ENCODE data around the gene PAAF1.

The PAAF1 gene, protein sequence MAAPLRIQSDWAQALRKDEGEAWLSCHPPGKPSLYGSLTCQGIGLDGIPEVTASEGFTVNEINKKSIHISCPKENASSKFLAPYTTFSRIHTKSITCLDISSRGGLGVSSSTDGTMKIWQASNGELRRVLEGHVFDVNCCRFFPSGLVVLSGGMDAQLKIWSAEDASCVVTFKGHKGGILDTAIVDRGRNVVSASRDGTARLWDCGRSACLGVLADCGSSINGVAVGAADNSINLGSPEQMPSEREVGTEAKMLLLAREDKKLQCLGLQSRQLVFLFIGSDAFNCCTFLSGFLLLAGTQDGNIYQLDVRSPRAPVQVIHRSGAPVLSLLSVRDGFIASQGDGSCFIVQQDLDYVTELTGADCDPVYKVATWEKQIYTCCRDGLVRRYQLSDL

DNA sequence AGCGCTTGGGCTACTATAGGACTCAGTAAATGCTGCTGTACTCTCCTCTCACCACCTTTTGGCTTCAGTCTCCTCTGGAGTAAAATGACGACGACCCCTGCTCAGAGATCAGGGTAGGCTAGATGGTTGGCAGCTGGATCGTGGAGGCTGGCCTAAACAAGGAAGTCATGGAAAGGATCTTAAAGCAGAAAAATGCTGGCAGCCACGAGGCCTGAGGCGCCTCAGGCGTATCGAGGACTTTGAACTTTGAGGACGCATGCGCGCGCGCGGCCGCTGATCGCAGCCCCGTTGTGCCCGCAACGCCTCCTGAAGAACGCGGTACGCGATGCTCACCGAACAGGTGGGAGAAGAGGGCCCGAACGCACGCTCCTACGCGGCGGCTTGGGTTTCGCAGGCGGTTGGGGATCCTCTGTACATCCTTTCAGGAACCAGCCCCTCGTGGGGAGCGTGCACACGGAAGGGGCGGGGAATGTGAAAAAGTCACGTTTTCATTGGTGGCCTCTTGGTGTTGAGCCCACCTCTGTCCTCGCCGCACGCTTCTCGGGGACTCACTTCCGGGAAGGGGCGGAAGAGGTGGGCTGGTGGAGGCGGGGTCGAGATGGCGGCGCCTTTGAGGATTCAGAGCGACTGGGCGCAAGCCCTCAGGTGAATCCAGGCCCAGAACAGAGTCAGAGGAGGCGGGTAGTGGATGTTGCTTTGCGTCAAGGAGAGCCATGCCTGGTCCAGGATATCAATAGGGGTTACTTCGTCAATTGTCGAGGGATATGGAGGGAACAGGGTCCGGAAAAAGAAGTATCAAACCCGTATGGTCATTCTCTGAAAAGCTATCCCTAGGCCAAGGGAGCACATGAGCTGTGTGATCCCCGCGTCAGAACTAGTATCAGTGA is at the start of gene PAAF1, which contains the start of gene COA4:
TSS of gene PAAF1 (plus strand) at position 576 of the 887 bp plus-strand sequence. CDS start at position 599, 23 bp downstream.
TSS of gene COA4 (minus strand) at position 423 of the 887 bp plus-strand sequence. CDS start 3,468 bp downstream, outside the sequence.
- in situ Hi-C loops (cut with HindIII; ENCODE audit: low sequenced_read_pairs), result no loop called here

DNA sequence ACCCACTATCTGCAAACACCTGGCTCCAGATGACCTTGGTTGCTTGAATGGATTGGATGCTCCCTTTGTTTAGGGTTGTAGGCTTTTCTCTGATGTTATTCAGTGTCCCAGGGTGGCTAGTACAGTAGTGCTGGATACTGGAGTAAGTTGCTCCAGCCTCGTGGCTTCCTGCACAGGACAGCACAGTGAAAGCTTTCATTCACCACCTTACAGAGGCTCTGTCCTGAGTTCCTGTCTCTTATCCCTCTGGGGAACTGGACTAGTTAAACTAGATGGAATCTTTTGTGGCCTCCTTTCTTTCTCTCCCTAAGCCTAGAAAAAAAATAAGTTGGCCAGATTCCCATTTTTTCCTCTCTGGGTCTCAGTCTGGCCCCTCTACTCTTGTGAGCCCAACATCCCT is 46.5 kb upstream of the PAAF1 start:
- in situ Hi-C loops (cut with HindIII; ENCODE audit: low sequenced_read_pairs), result no loop called here

DNA sequence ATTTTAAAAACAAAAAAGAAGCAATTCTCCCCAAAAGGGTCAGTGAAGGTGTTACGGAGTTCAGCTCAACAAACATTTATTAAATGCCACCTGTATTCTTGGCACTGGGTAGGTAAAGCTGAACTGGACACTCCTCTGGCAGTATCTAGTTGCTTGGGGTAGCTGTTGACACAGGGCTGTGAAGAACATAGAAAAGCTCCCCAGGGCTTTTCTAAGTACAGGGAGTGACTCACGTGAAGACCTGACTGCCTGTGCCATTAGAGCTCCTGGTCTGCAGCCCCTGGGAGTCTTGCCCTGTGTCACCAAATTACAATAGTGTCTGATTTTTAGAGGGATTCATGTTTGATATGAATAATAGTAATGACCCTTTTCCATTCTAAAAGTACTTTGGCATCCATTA is 43.7 kb upstream of the PAAF1 start:
- in situ Hi-C loops (cut with HindIII; ENCODE audit: low sequenced_read_pairs), result no loop called here

DNA sequence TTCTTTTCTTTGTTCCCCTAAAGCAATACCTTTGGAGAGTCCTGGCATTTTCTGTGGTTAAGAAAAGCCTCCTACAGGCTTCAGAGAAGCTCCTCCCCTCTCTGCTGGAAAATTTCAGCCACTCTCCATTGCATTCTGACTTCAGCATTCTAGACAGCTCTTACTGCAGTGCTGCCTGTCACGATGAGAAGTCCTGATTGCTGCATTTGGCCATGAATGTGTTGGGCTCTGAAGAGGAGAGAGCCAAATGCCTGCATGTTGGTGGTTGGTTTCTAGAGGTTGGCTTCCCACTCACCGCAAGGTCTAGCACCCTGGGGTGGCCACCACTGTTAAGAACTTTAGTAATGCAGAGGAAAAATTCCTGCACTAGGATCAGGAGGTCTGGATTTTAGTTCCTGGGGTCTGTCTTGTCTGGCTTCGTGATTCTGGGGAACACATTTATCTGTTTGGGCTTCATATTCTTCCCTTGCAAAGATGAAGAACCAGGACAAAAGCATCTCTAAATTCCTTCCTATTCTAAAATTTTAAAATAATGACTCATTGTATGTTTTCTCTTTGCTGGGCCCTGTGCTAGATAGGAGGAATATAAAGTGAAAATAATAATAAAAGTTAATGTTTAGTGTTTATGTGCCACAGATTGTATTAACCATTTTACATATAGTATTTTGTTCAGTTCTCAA is 38.2 kb upstream of the PAAF1 start:
- in situ Hi-C loops (cut with HindIII; ENCODE audit: low sequenced_read_pairs), result no loop called here

DNA sequence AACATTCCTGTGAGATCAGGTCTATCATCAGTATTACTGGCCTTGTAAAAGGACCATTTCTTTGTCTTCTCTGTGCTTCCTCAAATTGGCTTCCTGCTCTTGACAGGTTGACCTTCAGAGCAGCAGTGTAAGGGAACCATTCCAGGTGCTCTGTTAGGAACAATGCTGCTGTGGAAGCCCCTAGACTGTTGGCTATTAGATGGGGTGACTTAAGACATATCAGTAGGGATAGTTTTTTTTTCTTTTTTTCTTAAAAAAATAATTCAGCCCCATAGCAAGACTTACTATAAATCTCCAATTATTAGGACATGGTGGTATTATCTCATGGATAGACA is 37.7 kb upstream of the PAAF1 start:
- in situ Hi-C loops (cut with HindIII; ENCODE audit: low sequenced_read_pairs), result no loop called here

DNA sequence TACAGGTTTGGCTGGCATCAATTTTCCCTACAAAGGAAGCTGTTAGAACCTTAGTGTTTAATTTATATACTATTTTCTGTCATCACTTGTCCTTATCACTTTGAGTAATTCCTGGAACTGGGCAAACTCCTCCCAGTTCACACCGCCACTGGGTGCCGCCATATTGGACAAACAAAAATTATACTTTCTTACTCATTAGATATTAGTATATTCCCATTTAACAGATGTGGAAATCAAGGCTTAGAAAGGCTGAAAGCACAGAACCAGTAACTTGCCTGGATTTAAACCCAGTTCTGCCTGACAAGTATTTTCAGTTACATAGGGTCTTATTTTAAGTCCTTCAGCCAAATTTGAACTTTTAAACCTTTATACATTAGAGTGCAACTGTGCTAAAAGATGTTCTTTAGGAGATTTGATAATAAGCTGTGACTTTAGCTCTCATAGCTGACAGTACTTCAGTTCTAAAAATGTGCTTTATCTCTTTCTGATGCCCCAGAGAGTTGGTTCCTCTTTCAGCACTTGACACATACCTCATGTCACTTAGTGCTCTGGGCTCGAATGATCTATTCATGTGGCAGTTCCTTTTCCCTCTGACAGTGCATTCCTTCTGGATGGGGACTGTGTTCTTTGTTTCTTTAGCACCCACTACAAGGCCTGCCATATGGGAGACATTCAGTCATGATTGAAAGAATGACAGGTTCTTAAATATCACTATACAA is 25.6 kb upstream of the PAAF1 start:
- in situ Hi-C loops (cut with HindIII; ENCODE audit: low sequenced_read_pairs), result no loop called here

DNA sequence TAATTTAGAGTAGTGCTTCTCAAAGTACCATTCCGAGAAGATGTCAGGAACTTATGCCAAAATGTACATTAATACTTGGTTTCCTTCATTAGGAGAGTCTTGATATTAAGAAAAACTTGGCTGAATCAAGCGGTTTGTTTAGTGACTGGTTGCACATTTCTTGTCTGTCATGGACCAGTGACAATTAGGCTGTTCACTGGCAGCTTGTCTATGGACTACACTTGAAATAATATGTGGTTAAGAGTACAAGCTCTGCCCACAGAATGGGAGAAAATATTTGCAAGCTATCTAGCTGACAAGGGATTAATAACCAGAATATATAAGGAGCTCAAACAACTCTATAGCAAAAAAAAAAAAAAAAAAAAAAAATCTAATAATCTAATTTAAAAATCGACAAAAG is 24.8 kb upstream of the PAAF1 start:
- in situ Hi-C loops (cut with HindIII; ENCODE audit: low sequenced_read_pairs), result no loop called here

DNA sequence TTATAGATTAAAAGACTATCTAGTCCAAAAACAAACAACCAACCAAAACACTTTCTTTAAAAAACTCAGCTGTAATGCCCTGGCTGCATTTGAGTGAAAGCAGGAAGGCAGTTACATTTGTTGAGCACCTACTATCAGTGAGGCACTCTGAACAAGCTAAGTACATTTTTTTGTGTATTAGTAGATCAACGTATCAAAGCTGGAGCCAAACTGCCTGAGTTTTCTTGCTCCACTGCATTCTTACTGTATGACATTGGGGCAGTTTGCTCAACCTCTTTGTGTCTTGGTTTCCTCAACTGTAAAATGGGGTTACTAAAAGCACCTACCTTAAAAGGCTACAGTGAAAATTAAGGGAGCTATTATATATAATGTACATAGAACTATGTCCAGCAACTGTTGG is 22.1 kb upstream of the PAAF1 start:
- in situ Hi-C loops (cut with HindIII; ENCODE audit: low sequenced_read_pairs), result no loop called here

DNA sequence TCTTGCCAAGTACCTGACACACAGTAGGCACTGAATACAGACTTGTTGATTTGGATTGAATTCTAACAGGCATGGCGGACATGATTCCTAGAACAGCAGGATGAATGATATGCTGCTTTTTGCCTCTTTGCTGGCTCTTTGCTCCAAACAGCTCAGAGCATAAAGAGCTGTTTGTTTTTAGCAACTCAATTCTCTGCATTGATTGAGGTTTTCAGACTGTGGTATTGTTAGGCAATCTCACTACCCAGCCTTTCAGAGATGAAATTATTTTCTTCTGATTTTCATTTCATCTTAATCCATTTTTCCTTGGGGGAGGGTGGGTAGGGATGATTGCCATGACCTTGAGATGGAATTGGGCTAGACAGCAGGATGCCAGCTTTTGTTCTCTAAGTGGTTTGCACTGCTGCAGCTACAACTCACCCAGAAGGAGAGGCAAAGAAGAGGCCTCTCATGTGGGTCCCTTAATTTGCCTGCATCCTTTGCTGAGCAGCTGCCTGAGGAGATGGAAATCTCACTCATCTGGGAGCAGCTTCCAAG is 20.7 kb upstream of the PAAF1 start:
- in situ Hi-C loops (cut with HindIII; ENCODE audit: low sequenced_read_pairs), result no loop called here

DNA sequence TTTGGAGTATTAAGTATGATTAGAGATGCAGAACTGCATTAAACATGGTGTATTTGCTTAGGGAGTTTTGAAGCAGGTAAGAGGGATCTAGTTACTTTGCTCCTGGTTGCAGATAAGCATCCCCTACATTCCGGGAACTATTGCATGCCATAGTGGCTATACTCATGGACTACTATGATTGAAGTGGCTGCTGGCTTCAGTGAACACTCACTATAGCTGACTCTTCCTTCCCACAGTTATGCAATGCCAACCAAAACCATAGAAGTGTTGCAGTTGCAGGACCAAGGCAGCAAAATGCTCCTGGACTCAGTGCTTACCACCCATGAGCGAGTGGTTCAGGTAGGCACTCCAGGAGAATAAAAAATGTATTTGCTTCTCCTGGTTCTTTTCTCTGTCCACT is 17.1 kb upstream of the PAAF1 start:
- in situ Hi-C loops (cut with HindIII; ENCODE audit: low sequenced_read_pairs), result no loop called here

DNA sequence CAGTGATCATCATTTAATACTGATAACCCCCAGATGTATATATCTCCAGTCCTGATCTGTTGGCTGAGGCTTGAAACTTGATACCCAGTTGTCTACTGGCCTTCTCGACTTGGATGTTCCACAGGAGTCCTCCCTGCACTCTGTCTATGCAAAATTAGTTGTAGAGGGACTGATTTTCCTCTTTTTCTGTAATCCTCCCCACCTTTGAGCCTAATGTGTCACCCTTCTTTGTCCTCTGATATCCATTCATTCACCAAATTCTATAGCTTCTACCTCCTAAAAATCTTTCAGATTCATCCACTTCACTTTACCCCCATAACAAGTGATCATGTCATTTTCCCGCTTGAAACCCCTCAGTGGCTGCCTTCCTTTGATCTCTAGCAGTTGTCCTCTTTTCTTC is 16.6 kb upstream of the PAAF1 start:
- in situ Hi-C loops (cut with HindIII; ENCODE audit: low sequenced_read_pairs), result no loop called here

DNA sequence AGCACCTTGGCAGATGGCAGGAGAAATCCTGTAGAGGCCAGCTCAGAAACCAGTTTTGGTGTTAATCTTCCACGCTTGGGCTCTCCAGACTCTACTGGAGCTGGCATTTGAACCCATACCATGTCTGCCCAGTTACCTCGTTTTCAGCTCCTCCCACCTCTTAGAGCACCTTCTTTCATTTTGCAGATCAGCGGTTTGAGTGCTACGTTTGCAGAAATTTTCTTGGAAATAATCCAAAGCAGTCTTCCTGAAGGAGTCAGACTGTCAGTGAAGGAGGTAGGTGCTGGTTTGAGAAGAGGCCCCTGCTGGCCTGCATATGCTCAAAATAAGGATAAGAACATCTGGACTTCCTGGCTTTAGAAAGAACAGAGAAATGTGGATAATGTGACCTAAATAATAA is 13.8 kb upstream of the PAAF1 start:
- in situ Hi-C loops (cut with HindIII; ENCODE audit: low sequenced_read_pairs), result no loop called here

DNA sequence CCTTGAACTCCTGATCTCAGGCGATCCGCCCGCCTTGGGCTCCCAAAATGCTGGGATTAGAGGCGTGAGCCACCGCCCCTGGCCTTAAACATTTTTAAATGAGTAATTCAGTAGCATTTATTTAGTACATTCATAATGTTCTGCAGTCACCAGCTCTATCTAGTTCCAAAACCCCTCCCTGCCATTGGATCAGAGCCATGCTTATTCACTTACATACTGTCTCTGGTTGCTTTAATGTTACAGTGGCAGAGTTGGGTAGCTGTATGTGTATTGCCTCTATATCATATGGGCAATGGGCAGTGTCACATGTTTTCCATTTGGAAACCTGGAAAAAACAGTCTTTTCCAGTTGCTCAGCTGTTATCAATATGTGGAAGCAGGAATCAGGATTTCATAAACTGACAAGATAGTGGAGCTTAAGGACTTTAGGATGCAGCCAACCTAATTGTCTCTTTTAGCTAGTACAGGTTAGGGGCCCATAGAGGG is 10.7 kb upstream of the PAAF1 start:
- in situ Hi-C loops (cut with HindIII; ENCODE audit: low sequenced_read_pairs), result no loop called here

DNA sequence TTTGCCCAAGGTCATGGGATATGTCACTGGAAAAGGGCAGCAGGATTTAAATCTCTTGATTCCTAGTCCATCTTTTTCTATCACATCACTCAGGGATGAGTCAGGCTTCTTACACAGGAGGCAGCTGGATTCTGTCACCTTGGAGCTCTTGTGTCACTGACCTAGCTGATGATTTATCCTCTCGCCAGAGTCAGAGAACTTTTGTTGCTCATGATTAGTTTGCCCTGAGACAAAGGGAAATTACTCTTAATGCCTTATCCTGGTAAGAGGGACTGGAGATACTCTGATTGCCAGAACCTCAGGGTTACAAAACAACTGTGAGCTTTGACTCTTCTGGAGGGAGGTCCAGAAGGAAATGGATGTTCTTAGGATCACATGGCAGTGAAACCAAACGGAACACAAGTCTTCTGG is 10.2 kb upstream of the PAAF1 start:
- in situ Hi-C loops (cut with HindIII; ENCODE audit: low sequenced_read_pairs), result no loop called here

DNA sequence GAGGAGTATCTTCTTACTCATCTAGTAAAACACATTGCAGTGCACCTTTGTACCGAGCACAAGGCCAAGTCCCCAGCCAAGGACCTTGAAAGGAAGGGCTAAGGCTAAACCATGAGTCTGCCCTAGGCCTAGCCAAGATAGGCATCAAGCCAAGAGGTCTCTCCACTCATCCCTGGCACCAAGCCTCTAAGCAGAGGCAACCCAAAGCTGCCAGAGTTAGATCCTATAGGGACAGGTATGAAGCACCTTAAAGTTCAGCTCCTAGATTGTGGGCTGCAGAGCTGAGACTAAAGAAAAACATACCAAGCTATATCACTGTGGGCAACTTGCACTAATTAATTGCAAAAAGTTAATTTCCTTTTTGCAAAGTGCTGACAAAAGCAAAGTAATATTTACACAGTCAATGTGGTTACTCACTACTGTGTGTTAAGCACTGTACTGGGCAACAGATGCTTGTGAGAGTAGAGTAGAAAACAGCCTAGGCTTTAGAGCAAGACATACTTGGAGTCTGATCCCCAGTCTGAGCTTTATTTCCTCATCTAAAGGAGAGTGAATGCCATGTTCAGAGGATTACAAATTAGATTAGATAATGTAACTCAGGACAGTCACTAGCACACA is 7.4 kb upstream of the PAAF1 start:
- in situ Hi-C loops (cut with HindIII; ENCODE audit: low sequenced_read_pairs), result no loop called here

DNA sequence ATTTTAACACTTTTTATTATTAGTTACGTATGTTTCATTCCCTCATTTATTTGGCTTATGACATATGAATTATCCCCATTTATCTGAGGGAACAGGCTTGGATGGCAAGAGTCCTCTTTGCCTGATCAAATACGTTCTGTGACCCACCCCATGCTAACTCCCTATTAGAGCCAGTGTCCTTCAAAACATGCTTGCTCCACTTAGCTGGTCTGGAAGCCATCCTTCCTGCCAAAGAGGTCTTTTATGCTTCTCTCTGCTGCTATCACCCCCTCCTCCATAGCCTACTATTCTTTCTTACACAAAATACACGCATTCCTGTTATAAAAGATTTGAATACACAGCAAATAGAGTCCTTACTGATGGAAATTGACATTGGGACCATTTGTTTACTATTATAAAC is 6.5 kb upstream of the PAAF1 start:
- in situ Hi-C loops (cut with HindIII; ENCODE audit: low sequenced_read_pairs), result no loop called here

DNA sequence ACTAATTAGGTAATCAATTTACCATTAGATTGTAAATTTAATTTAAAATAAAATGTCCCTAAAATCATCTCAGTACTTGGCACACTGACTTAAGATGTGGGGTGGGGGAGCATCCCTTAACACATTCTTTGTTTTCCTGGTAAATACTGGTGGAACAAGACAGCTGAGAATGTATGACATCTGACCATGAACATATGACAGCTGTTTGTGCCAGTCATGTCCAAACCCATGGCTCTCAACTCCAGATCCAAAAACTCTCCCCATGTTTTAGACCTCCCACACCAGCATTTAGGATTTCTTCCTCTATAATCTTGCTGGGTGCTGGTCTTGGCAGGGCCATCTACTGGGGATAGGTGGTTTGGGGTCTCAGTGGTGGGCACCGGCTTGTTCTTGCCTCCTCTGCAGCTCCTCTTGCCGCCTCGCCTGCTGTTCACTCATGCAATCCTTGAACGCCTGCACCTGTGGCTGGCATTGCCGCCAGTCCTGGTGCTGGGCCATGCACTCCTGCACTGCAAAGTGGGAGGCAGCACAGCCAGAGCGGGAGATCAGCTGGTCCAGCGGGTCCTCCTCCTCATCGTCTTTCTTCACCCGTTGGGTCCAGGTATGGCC is 3.9 kb upstream of the PAAF1 start:
- in situ Hi-C loops (cut with HindIII; ENCODE audit: low sequenced_read_pairs), result no loop called here

DNA sequence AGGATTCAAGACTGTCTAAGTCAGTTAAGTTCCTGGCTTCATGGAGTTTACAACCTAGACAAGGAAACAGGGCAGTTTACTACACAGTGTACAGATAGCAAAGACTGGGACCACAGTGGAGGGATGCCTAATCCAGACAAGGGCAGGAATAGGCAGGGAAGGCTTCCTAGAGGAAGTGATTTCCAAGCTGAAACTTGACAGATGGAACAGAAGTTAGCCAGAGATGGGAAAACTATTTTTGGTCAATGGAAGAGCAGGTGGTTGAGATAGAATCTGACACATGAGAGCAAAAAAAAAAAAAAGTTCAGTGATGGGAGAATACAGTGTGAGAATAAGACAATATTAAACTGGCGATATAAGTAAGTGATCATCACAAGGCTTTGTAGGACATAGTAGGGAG is 1.4 kb upstream of the PAAF1 start:
- in situ Hi-C loops (cut with HindIII; ENCODE audit: low sequenced_read_pairs), result no loop called here

DNA sequence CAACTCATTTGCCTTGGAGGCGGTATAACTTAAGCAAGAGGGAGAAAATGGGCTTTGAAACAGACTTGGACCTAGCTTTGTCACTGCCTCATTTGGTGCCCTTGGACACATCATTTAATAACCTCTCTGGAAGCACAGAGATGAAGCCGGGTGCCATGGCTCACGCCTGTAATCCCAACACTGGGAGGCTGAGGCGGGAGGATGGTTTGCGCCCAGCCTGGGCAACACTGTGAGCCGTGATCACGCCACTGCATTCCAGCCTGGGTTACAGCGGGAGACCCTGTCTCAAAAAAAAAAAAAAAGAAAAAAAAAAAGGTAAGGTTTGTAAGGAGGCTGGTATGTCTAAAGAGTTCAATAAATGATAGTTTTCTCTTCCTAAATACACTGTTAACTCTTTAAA is 959 bp upstream of the PAAF1 start:
- in situ Hi-C loops (cut with HindIII; ENCODE audit: low sequenced_read_pairs), result no loop called here

DNA sequence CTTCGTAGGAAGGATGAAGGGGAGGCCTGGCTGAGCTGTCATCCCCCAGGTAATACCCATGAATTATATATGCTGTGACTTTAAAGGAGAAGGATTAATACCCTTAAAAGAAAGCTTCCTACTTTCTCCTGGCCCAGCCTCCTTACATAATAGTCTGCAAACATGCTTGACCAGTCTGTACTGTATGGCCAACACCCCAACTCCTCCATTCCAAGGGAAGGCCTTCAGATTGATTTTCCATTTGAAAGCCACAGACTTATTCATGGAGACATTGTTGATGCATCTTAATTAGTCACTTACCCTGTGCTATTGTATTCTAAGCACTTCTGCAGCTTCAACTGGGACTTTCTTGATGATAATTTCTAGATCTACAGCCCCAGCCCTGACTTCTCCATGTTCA is 2.0 kb downstream of the PAAF1 start:
- in situ Hi-C loops (cut with HindIII; ENCODE audit: low sequenced_read_pairs), result no loop called here
